Parathyroid adenoma (tissue), 2 donors: ENCODE results near the gene SP1.

Source experiments
- H2AFZ ChIP-seq: fragments of 300-600 bp; sonication (generic); one replicate; pipeline ENCODE4 v1.7.0; 2017; ENCODE audit warnings: antibody characterized with exemption, mild to moderate bottlenecking
- H3K27ac ChIP-seq: fragments of 300-600 bp; sonication (generic); one replicate; pipeline ENCODE4 v1.7.0; 2017
- H3K27me3 ChIP-seq: fragments of 300-600 bp; sonication (generic); one replicate; pipeline ENCODE4 v1.7.0; 2017; ENCODE audit warnings: low read length; ENCODE audit not compliant: control insufficient read depth, insufficient read depth
- H3K36me3 ChIP-seq: fragments of 300-600 bp; sonication (generic); one replicate; pipeline ENCODE4 v1.7.0; 2017; ENCODE audit warnings: low read length; ENCODE audit not compliant: control insufficient read depth, insufficient read depth
- H3K4me1 ChIP-seq: fragments of 300-600 bp; sonication (generic); one replicate; pipeline ENCODE4 v1.7.0; 2017; ENCODE audit warnings: control low read depth
- H3K4me2 ChIP-seq: fragments of 300-600 bp; sonication (generic); one replicate; pipeline ENCODE4 v1.7.0; 2017; ENCODE audit warnings: low read length
- H3K4me3 ChIP-seq: fragments of 300-600 bp; sonication (generic); one replicate; pipeline ENCODE4 v1.7.0; 2017; ENCODE audit warnings: low read depth, low read length
- H3K79me2 ChIP-seq: fragments of 300-600 bp; sonication (generic); one replicate; pipeline ENCODE4 v1.7.0; 2017; ENCODE audit warnings: control low read depth
- H3K9ac ChIP-seq: fragments of 300-600 bp; sonication (generic); one replicate; pipeline ENCODE4 v1.7.0; 2017; ENCODE audit warnings: mild to moderate bottlenecking
- H3K9me3 ChIP-seq: fragments of 300-600 bp; sonication (generic); one replicate; pipeline ENCODE4 v1.7.0; 2017; ENCODE audit warnings: low read length; ENCODE audit not compliant: control insufficient read depth
- TF ChIP-seq, protein P1 (sequence below): fragments of 300-600 bp; sonication (generic); IDR thresholded peaks from one replicate; pipeline ENCODE4 v1.7.0; 2017; ENCODE audit warnings: antibody characterized with exemption, mild to moderate bottlenecking
- donor health status: primary hyperparathyroidism.

The SP1 gene

GRCh38 chr12:53452159-53453077 lies 72.4 kb downstream of the SP1 start:
- peaks cover 17% of the 10 kb centered on the region for H3K4me1 ChIP-seq
- H3K9me3 ChIP-seq = no peaks in the 10 kb centered on the region
- H3K27ac ChIP-seq = peak overlapping the region; percentile 95
- TF ChIP-seq, protein P1, sequence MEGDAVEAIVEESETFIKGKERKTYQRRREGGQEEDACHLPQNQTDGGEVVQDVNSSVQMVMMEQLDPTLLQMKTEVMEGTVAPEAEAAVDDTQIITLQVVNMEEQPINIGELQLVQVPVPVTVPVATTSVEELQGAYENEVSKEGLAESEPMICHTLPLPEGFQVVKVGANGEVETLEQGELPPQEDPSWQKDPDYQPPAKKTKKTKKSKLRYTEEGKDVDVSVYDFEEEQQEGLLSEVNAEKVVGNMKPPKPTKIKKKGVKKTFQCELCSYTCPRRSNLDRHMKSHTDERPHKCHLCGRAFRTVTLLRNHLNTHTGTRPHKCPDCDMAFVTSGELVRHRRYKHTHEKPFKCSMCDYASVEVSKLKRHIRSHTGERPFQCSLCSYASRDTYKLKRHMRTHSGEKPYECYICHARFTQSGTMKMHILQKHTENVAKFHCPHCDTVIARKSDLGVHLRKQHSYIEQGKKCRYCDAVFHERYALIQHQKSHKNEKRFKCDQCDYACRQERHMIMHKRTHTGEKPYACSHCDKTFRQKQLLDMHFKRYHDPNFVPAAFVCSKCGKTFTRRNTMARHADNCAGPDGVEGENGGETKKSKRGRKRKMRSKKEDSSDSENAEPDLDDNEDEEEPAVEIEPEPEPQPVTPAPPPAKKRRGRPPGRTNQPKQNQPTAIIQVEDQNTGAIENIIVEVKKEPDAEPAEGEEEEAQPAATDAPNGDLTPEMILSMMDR = peak; percentile 51
- H3K4me3 ChIP-seq = peak overlapping the region; percentile 92
- peaks cover 34% of the 10 kb centered on the region for H3K79me2 ChIP-seq
- peak overlapping the region; percentile 42 for H3K4me2 ChIP-seq
- H3K27me3 ChIP-seq = no peaks in the 10 kb centered on the region
- H3K36me3 ChIP-seq = no peaks in the 10 kb centered on the region
- peak overlapping the region; percentile 53 for H2AFZ ChIP-seq
- H3K9ac ChIP-seq = peak overlapping the region; percentile 92

DNA sequence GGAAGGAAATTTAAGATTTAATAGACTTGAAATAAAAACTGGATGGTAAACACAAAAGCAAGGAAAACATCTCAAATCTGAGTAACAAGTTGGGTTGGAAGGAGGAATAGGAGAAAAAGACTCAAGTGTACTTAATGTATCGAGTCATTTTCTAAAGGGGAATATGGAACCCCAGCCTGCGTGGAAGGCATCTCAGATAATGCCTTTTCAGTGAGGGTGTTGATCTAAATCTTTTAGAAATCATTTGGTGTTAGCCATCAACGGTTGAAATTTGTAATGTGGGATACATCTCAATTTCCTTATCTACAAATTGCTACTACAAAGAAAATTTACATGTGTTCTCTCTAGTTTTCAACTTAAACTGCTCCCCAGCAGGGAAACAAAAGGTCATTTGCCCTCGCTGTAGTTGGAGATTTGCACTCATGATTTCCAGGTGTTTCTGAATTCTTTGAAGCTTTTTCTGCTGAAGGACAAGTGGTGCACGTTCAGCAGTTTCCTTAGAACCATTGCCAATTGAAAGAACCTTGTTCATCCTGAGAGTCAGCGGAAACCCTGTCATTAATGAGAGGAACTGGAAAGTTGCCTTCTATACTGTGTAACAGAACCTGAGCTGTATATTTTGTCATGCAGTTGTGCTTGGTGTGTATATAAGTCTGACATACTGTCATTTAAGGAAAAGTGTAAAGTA lies 74.1 kb downstream of the SP1 start:
- Histone ChIP-seq H3K4me2 (peak overlapping the region; percentile 42), H3K4me3 (peak overlapping the region; percentile 92), H3K27me3 (no peaks in the 10 kb centered on the region), H3K4me1 (peaks cover 17% of the 10 kb centered on the region), H2AFZ (no peak overlapping the region), H3K9ac (no peak overlapping the region), H3K36me3 (no peaks in the 10 kb centered on the region), H3K27ac (no peak overlapping the region), H3K9me3 (no peaks in the 10 kb centered on the region), H3K79me2 (peaks cover 39% of the 10 kb centered on the region)
- TF ChIP-seq, protein P1 = no peak

- Histone ChIP-seq H3K27ac (no peak overlapping the region), H3K4me2 (peak overlapping the region; percentile 34), H3K4me1 (peaks cover 17% of the 10 kb centered on the region), H3K79me2 (peaks cover 42% of the 10 kb centered on the region), H3K27me3 (no peaks in the 10 kb centered on the region), H2AFZ (no peak overlapping the region), H3K9me3 (no peaks in the 10 kb centered on the region), H3K9ac (no peak overlapping the region), H3K36me3 (no peaks in the 10 kb centered on the region), H3K4me3 (peak overlapping the region; percentile 92)
- TF ChIP-seq, protein P1 = no peak
Observed at GRCh38 chr12:53454707-53455106, 74.7 kb downstream of the SP1 start.

DNA sequence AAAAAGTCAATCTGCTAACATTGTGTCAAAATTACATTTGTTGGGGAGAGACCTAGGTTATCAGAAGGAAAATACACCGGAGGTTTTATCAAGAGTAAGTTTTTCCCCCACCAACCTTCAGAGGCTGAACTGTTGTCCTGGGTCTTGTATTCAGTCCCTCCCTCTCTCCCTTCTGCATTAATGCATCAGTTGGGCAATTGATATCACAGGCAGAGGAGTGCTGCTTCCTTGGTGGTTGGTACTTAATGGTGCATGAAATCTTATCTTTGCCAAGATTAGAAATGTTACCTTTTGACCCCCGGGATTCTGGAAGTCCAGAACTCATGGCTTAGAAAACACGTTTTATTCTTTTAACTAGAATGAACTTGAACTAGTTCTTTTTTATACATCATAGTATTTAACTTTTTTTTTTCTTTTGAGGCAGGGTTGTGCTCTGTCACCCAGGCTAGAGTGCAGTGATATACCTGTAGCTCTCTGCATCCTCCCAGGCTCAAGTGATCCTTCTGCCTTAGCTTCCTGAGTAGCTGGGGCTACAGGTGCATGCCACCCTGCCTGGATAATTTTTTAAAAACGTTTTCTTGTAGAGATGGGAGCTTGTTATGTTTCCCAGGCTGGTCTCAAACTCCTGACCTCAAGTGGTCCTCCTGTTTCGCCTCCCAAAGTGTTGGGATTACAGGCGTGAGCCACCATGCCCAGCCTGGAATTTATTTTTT lies 76.8 kb downstream of the SP1 start:
- Histone ChIP-seq H3K27me3 (no peaks in the 10 kb centered on the region), H3K27ac (no peak overlapping the region), H3K9me3 (no peaks in the 10 kb centered on the region), H3K36me3 (no peaks in the 10 kb centered on the region), H2AFZ (no peak overlapping the region), H3K9ac (no peak overlapping the region), H3K4me3 (no peak overlapping the region), H3K4me1 (peaks cover 25% of the 10 kb centered on the region), H3K79me2 (peaks cover 57% of the 10 kb centered on the region), H3K4me2 (no peak overlapping the region)
- TF ChIP-seq, protein P1 = no peak
